ENCODE data around the gene ITSN1. TPM values are rescaled to one million over a fixed set of nuclear protein-coding genes. Genes with fewer than 3 reads are reported as not detected.

The ITSN1 gene
- total and polyA plus RNA-seq, 4 donors: 20.3 to 112 (median 40.2) TPM

DNA sequence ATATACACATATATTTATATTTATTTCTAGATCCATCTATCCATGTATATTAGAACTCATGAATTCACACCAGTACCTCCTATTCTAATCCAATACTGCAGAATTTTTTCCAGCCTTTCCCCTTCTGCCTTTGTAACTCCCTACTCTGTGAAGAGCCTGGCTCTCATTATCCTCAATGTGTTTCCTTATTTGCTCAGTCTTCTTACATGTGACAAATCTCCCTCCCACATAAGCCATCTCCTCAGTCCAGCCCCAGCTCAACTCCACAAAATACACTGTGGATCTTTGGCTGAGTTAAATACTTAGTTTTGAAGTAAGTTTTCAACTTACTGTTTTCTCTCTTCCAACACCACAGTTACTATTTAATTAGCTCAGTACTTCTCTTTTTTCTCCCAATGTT lies 227.6 kb downstream of the ITSN1 start:
- Histone ChIP-seq H3K36me3 (ENCODE audit: control insufficient read depth in 4 of 4, insufficient read depth in 3 of 4, low read depth in 1 of 4, low read length in 3 of 4) (no peaks in the 10 kb centered on the region), H3K4me1 (ENCODE audit: control insufficient read depth in 4 of 4, insufficient read depth in 4 of 4, low read length in 3 of 4) (no peaks in the 10 kb centered on the region), H3K9me3 (ENCODE audit: control insufficient read depth in 4 of 4, low read length in 3 of 4) (no peaks in the 10 kb centered on the region), H3K27me3 (ENCODE audit: control insufficient read depth in 4 of 4, insufficient read depth in 4 of 4, low read length in 3 of 4) (no peaks in the 10 kb centered on the region), H3K9ac (ENCODE audit: low read depth in 1 of 2, low read length in 2 of 2) (no peak overlapping the region), H3K27ac (ENCODE audit: low read depth in 1 of 2, low read length in 2 of 2) (no peak overlapping the region), H3K4me3 (ENCODE audit: low read depth in 1 of 3, low read length in 3 of 3) (no peak overlapping the region)
- no peak for DNase-seq (ENCODE audit: low spot score)
- TF ChIP-seq RXRA (IDR thresholded peaks at IDR 0.05) (no peak), HNF4G (IDR thresholded peaks at IDR 0.05) (no peak), EGR1 (IDR thresholded peaks at IDR 0.05; ENCODE audit: low read depth in 2 of 2) (no peak), TAF1 (conservative IDR thresholded peaks at IDR 0.05) (no peak), HNF4A (conservative IDR thresholded peaks at IDR 0.05) (no peak), SP1 (IDR thresholded peaks at IDR 0.05) (no peak), RAD21 (IDR thresholded peaks at IDR 0.05) (no peak), FOXA1 (IDR thresholded peaks at IDR 0.05) (no peak), FOXA2 (IDR thresholded peaks at IDR 0.05) (no peak), GABPA (IDR thresholded peaks at IDR 0.05 in 1 of 2, conservative IDR thresholded peaks at IDR 0.05 in 1 of 2) (no peak), NR2F2 (IDR thresholded peaks at IDR 0.05) (no peak), YY1 (IDR thresholded peaks at IDR 0.05) (no peak)
- TF ChIP-seq, protein P1, sequence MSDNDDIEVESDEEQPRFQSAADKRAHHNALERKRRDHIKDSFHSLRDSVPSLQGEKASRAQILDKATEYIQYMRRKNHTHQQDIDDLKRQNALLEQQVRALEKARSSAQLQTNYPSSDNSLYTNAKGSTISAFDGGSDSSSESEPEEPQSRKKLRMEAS (IDR thresholded peaks at IDR 0.05): no peak
- TF ChIP-seq, protein P2, sequence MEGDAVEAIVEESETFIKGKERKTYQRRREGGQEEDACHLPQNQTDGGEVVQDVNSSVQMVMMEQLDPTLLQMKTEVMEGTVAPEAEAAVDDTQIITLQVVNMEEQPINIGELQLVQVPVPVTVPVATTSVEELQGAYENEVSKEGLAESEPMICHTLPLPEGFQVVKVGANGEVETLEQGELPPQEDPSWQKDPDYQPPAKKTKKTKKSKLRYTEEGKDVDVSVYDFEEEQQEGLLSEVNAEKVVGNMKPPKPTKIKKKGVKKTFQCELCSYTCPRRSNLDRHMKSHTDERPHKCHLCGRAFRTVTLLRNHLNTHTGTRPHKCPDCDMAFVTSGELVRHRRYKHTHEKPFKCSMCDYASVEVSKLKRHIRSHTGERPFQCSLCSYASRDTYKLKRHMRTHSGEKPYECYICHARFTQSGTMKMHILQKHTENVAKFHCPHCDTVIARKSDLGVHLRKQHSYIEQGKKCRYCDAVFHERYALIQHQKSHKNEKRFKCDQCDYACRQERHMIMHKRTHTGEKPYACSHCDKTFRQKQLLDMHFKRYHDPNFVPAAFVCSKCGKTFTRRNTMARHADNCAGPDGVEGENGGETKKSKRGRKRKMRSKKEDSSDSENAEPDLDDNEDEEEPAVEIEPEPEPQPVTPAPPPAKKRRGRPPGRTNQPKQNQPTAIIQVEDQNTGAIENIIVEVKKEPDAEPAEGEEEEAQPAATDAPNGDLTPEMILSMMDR (IDR thresholded peaks at IDR 0.05; ENCODE audit: low read depth, low read length, missing input control): no peak
- TF ChIP-seq, protein P3, sequence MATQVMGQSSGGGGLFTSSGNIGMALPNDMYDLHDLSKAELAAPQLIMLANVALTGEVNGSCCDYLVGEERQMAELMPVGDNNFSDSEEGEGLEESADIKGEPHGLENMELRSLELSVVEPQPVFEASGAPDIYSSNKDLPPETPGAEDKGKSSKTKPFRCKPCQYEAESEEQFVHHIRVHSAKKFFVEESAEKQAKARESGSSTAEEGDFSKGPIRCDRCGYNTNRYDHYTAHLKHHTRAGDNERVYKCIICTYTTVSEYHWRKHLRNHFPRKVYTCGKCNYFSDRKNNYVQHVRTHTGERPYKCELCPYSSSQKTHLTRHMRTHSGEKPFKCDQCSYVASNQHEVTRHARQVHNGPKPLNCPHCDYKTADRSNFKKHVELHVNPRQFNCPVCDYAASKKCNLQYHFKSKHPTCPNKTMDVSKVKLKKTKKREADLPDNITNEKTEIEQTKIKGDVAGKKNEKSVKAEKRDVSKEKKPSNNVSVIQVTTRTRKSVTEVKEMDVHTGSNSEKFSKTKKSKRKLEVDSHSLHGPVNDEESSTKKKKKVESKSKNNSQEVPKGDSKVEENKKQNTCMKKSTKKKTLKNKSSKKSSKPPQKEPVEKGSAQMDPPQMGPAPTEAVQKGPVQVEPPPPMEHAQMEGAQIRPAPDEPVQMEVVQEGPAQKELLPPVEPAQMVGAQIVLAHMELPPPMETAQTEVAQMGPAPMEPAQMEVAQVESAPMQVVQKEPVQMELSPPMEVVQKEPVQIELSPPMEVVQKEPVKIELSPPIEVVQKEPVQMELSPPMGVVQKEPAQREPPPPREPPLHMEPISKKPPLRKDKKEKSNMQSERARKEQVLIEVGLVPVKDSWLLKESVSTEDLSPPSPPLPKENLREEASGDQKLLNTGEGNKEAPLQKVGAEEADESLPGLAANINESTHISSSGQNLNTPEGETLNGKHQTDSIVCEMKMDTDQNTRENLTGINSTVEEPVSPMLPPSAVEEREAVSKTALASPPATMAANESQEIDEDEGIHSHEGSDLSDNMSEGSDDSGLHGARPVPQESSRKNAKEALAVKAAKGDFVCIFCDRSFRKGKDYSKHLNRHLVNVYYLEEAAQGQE (IDR thresholded peaks at IDR 0.05): no peak
- TF ChIP-seq, protein P4, sequence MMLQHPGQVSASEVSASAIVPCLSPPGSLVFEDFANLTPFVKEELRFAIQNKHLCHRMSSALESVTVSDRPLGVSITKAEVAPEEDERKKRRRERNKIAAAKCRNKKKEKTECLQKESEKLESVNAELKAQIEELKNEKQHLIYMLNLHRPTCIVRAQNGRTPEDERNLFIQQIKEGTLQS (IDR thresholded peaks at IDR 0.05): no peak
- TF ChIP-seq, protein P5, sequence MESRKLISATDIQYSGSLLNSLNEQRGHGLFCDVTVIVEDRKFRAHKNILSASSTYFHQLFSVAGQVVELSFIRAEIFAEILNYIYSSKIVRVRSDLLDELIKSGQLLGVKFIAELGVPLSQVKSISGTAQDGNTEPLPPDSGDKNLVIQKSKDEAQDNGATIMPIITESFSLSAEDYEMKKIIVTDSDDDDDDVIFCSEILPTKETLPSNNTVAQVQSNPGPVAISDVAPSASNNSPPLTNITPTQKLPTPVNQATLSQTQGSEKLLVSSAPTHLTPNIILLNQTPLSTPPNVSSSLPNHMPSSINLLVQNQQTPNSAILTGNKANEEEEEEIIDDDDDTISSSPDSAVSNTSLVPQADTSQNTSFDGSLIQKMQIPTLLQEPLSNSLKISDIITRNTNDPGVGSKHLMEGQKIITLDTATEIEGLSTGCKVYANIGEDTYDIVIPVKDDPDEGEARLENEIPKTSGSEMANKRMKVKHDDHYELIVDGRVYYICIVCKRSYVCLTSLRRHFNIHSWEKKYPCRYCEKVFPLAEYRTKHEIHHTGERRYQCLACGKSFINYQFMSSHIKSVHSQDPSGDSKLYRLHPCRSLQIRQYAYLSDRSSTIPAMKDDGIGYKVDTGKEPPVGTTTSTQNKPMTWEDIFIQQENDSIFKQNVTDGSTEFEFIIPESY (IDR thresholded peaks at IDR 0.05): no peak

DNA sequence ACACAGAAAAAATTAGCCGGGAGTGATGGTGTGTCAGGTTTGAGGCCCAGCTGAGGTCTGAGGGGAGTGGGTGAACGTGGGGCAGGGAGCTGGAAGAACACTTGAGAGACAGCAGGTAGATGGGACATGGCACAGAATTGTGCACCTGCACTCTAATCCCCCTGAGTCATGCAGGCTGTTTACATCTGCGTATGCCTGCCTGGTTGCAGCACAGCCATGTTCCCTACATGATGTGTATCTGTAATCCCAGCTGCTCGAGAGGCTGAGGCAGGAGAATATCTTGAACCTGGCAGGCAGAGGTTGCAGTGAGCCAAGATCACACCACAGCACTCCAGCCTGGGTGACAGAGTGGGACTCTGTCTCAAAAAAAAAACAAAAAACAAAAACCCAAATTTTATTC lies 228.5 kb downstream of the ITSN1 start:
- DNase-seq (ENCODE audit: low spot score): no peak
- Histone ChIP-seq H3K9ac (ENCODE audit: low read depth in 1 of 2, low read length in 2 of 2) (no peak overlapping the region), H3K27ac (ENCODE audit: low read depth in 1 of 2, low read length in 2 of 2) (no peak overlapping the region), H3K9me3 (ENCODE audit: control insufficient read depth in 4 of 4, low read length in 3 of 4) (no peaks in the 10 kb centered on the region), H3K4me1 (ENCODE audit: control insufficient read depth in 4 of 4, insufficient read depth in 4 of 4, low read length in 3 of 4) (no peaks in the 10 kb centered on the region), H3K4me3 (ENCODE audit: low read depth in 1 of 3, low read length in 3 of 3) (no peak overlapping the region), H3K36me3 (ENCODE audit: control insufficient read depth in 4 of 4, insufficient read depth in 3 of 4, low read depth in 1 of 4, low read length in 3 of 4) (no peaks in the 10 kb centered on the region), H3K27me3 (ENCODE audit: control insufficient read depth in 4 of 4, insufficient read depth in 4 of 4, low read length in 3 of 4) (no peaks in the 10 kb centered on the region)
- 93% methylated on average over 4 of the region's 4 CpGs for WGBS
- TF ChIP-seq RXRA (IDR thresholded peaks at IDR 0.05) (no peak), SP1 (IDR thresholded peaks at IDR 0.05) (no peak), YY1 (IDR thresholded peaks at IDR 0.05) (no peak), FOXA2 (IDR thresholded peaks at IDR 0.05) (no peak), HNF4A (conservative IDR thresholded peaks at IDR 0.05) (no peak), HNF4G (IDR thresholded peaks at IDR 0.05) (no peak), FOXA1 (IDR thresholded peaks at IDR 0.05) (no peak), RAD21 (IDR thresholded peaks at IDR 0.05) (no peak)
- TF ChIP-seq, protein P5 (IDR thresholded peaks at IDR 0.05): no peak
- TF ChIP-seq, protein P1 (IDR thresholded peaks at IDR 0.05): no peak
- TF ChIP-seq, protein P3 (IDR thresholded peaks at IDR 0.05): no peak

Data from liver (tissue), 9 donors.